Astrocyte of the cerebellum (primary cell): ENCODE data around the gene EFL1.

Experiments
- DNase-seq: peaks from one replicate; pipeline ENCODE4 v3.0.0-alpha.2; 2011; ENCODE audit warnings: low read depth
- H3K4me3 ChIP-seq: 2 replicates; pipeline ENCODE4 v1.5.1; 2011; ENCODE audit warnings: mild to moderate bottlenecking, low read depth, low read length, moderate library complexity
- CTCF ChIP-seq: IDR thresholded peaks from 2 replicates; pipeline ENCODE4 v1.5.1; 2012; ENCODE audit warnings: low read length, low read depth, moderate library complexity, mild to moderate bottlenecking; ENCODE audit errors: missing control alignments
- in situ Hi-C: cut with HindIII; loops from 2 replicates; pipeline ENCODE4 v1.10.0; 2017; ENCODE audit warnings: low sequenced_read_pairs

Gene EFL1

GRCh38 chr15:82138306-82138705, 124.2 kb downstream of the EFL1 start:
- in situ Hi-C loops, result no loop called here
- DNase-seq, result no peak
- H3K4me3 ChIP-seq, result no peak overlapping the region
- TF ChIP-seq CTCF, result no peak

- in situ Hi-C loops, result no loop called here
- no peak for DNase-seq
- no peak for TF ChIP-seq CTCF
- no peak overlapping the region for H3K4me3 ChIP-seq
Observed at GRCh38 chr15:82137261-82137660, 125.3 kb downstream of the EFL1 start.

- in situ Hi-C loops, result no loop called here
- DNase-seq, result no peak
- TF ChIP-seq CTCF, result no peak
- H3K4me3 ChIP-seq, result no peak overlapping the region
Observed at GRCh38 chr15:82136120-82136519, 126.4 kb downstream of the EFL1 start.

GRCh38 chr15:82135638-82136037, 126.9 kb downstream of the EFL1 start:
- DNase-seq, result peak; percentile 65
- in situ Hi-C loops, result no loop called here
- TF ChIP-seq CTCF, result no peak
- H3K4me3 ChIP-seq, result no peak overlapping the region

GRCh38 chr15:82134461-82134860, 128.1 kb downstream of the EFL1 start:
- DNase-seq, result no peak
- TF ChIP-seq CTCF, result no peak
- no peak overlapping the region for H3K4me3 ChIP-seq
- in situ Hi-C loops, result no loop called here

- in situ Hi-C loops, result no loop called here
- H3K4me3 ChIP-seq, result no peak overlapping the region
- TF ChIP-seq CTCF, result no peak
- no peak for DNase-seq
Observed at GRCh38 chr15:82133251-82133650, 129.3 kb downstream of the EFL1 start.

GRCh38 chr15:82132742-82133141, 129.8 kb downstream of the EFL1 start:
- H3K4me3 ChIP-seq, result no peak overlapping the region
- in situ Hi-C loops, result no loop called here
- DNase-seq, result peak; percentile 39
- no peak for TF ChIP-seq CTCF
